ENCODE data around the gene HAUS2.

HAUS2 gene

DNA sequence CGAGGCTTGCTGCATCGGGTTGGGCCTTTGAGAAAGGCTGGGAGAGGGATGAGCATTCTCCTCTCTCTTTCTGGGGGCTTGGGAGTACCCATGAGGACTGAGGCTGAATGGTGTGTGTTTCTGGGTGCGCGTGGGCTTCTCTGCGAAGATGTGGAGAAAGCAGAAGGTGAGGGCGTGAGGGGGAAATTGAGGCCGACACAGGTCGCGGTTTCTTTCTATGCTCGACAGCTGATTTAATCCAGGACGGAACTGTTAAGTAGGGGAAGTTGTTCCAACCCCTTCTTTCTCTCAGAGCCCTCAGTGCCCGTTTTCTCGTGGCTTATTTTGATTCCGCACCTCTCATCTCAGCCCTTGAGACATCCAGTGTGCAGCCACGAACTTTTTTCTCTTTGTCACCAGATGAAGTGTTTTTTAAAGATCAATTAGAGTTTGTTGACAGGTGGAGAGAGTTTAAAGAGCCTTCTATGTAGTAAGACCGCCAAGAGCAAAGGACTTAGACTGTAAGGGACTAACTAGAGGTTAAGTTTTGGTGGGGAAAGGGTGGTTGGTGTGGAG, 27.5 kb downstream of the HAUS2 start:
- peak overlapping the region; percentile 6 to 80 (median 79) for H3K27ac Mint-ChIP-seq
- no peak for TF ChIP-seq CTCF (IDR thresholded peaks at IDR 0.05; ENCODE audit: unreplicated experiment in 3 of 3)
- peaks cover 45% of the 10 kb centered on the region for H3K4me1 Mint-ChIP-seq

GRCh38 chr15:42576776-42577175, 28.1 kb downstream of the HAUS2 start:
- peak overlapping the region in 2 of 3 experiments; percentile 6 to 7 for H3K27ac Mint-ChIP-seq

More for the DNA sequence above, 27.5 kb downstream of the HAUS2 start:
- Mint-ChIP-seq H3K4me3 (peak overlapping the region; percentile 95 to 98 (median 97)), H3K9me3 (no peaks in the 10 kb centered on the region), H3K27me3 (ENCODE audit: low read depth) (peaks cover 32% of the 10 kb centered on the region), H3K36me3 (ENCODE audit: low read depth) (no peaks in the 10 kb centered on the region)

GRCh38 chr15:42577514-42578031, 28.9 kb downstream of the HAUS2 start:
- H3K27ac Mint-ChIP-seq, result peak overlapping the region in 1 of 3 experiments; percentile 43
- H3K4me1 Mint-ChIP-seq, result peaks cover 58% of the 10 kb centered on the region
- H3K36me3 Mint-ChIP-seq (ENCODE audit: low read depth), result no peaks in the 10 kb centered on the region
- no peak for TF ChIP-seq CTCF (IDR thresholded peaks at IDR 0.05; ENCODE audit: unreplicated experiment in 3 of 3)
- peaks cover 31% of the 10 kb centered on the region for H3K27me3 Mint-ChIP-seq (ENCODE audit: low read depth)
- peak overlapping the region; percentile 81 to 98 (median 95) for H3K4me3 Mint-ChIP-seq
- no peaks in the 10 kb centered on the region for H3K9me3 Mint-ChIP-seq

More at GRCh38 chr15:42576776-42577175, 28.1 kb downstream of the HAUS2 start:
- peak overlapping the region; percentile 95 to 98 (median 97) for H3K4me3 Mint-ChIP-seq
- H3K27me3 Mint-ChIP-seq (ENCODE audit: low read depth), result peaks cover 32% of the 10 kb centered on the region
- no peak for TF ChIP-seq CTCF (IDR thresholded peaks at IDR 0.05; ENCODE audit: unreplicated experiment in 3 of 3)
- H3K4me1 Mint-ChIP-seq, result peaks cover 52% of the 10 kb centered on the region
- H3K9me3 Mint-ChIP-seq, result no peaks in the 10 kb centered on the region
- no peaks in the 10 kb centered on the region for H3K36me3 Mint-ChIP-seq (ENCODE audit: low read depth)

DNA sequence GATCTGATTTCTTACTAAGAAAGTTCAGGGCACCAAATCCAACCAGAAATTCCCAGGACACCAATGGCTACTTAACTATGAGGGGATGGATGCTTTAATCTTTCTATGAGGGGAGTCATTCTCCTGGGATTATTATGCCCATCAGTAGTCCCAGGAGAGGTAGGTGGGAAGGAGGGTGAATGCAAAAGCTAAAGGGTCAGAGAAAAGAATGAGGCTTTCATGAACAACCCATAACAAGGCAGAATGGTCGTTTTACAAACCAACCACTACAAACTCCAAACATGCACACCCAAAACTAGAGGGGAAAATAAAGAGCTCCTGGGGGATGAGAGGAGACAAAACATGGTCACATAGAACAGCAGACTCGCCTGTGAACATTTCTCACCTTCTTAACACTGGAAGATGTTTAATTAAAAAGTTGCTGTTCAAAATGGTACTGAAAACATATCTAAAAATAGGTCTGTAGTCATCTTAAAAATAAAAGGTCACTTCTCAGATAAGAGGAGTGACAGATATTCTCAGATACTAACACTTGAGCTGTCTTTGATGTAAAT, 30.4 kb downstream of the HAUS2 start:
- no peaks in the 10 kb centered on the region for H3K36me3 Mint-ChIP-seq (ENCODE audit: low read depth)
- H3K27ac Mint-ChIP-seq, result no peak overlapping the region
- peaks cover 31% of the 10 kb centered on the region for H3K27me3 Mint-ChIP-seq (ENCODE audit: low read depth)
- no peak for TF ChIP-seq CTCF (IDR thresholded peaks at IDR 0.05; ENCODE audit: unreplicated experiment in 3 of 3)
- H3K9me3 Mint-ChIP-seq, result no peaks in the 10 kb centered on the region
- peak overlapping the region; percentile 1 to 61 (median 18) for H3K4me3 Mint-ChIP-seq
- H3K4me1 Mint-ChIP-seq, result peaks cover 72% of the 10 kb centered on the region

- no peak for TF ChIP-seq CTCF (IDR thresholded peaks at IDR 0.05; ENCODE audit: unreplicated experiment in 3 of 3)
- H3K27ac Mint-ChIP-seq, result peak overlapping the region in 2 of 3 experiments; percentile 15 to 27
- peaks cover 28% of the 10 kb centered on the region for H3K27me3 Mint-ChIP-seq (ENCODE audit: low read depth)
- H3K4me1 Mint-ChIP-seq, result peaks cover 71% of the 10 kb centered on the region
- peak overlapping the region; percentile 80 to 83 (median 82) for H3K4me3 Mint-ChIP-seq
- H3K36me3 Mint-ChIP-seq (ENCODE audit: low read depth), result peaks cover 3% of the 10 kb centered on the region
- H3K9me3 Mint-ChIP-seq, result no peaks in the 10 kb centered on the region
Measured at GRCh38 chr15:42581272-42581730, 32.7 kb downstream of the HAUS2 start.

Measured in nephron (organoid).